Central memory CD8-positive, alpha-beta T cell (primary cell): ENCODE data around the gene SMAP1.

ENCODE experiments used
- ATAC-seq: fragments of 150-1000 bp; cut with Tn5 transposase; replicated peaks from 2 replicates; pipeline ENCODE4 v1.10.0; 2022; ENCODE audit warnings: mild to moderate bottlenecking, moderate FRiP score, moderate number of reproducible peaks; ENCODE audit not compliant: poor library complexity, severe bottlenecking; ENCODE audit errors: extremely low read depth
- DNase-seq, 2 donors: peaks; one replicate each; pipeline ENCODE4 v3.0.0; 2021; ENCODE audit warnings: low spot score in 2 of 2
- H3K27ac Mint-ChIP-seq: one replicate; pipeline ENCODE4 v1.8.0; 2022; ENCODE audit warnings: low read depth, mild to moderate bottlenecking, moderate library complexity, mixed read lengths
- H3K27me3 Mint-ChIP-seq: one replicate; pipeline ENCODE4 v1.8.0; 2022; ENCODE audit warnings: mixed read lengths
- H3K36me3 Mint-ChIP-seq: one replicate; pipeline ENCODE4 v1.8.0; 2022; ENCODE audit warnings: mild to moderate bottlenecking, moderate library complexity, mixed read lengths; ENCODE audit not compliant: insufficient read depth
- H3K4me1 Mint-ChIP-seq: one replicate; pipeline ENCODE4 v1.8.0; 2022; ENCODE audit warnings: mixed read lengths
- H3K4me3 Mint-ChIP-seq: one replicate; pipeline ENCODE4 v1.8.0; 2022; ENCODE audit warnings: mild to moderate bottlenecking, moderate library complexity, mixed read lengths
- H3K9me3 Mint-ChIP-seq: one replicate; pipeline ENCODE4 v1.8.0; 2022; ENCODE audit warnings: mixed read lengths

Gene SMAP1

GRCh38 chr6:70839286-70840266 lies 171.9 kb downstream of the SMAP1 start:
- no peak overlapping the region for H3K27ac Mint-ChIP-seq
- peaks cover 4% of the 10 kb centered on the region for H3K36me3 Mint-ChIP-seq
- ATAC-seq (no peak), DNase-seq (no peak)
- no peak overlapping the region for H3K4me3 Mint-ChIP-seq
- no peaks in the 10 kb centered on the region for H3K27me3 Mint-ChIP-seq
- no peaks in the 10 kb centered on the region for H3K9me3 Mint-ChIP-seq
- peaks cover 14% of the 10 kb centered on the region for H3K4me1 Mint-ChIP-seq

- DNase-seq (no peak), ATAC-seq (no peak)
- Mint-ChIP-seq H3K27ac (no peak overlapping the region), H3K4me3 (no peak overlapping the region), H3K27me3 (no peaks in the 10 kb centered on the region), H3K36me3 (peaks cover 7% of the 10 kb centered on the region), H3K4me1 (peaks cover 25% of the 10 kb centered on the region), H3K9me3 (no peaks in the 10 kb centered on the region)
Observed at GRCh38 chr6:70841112-70841511, 173.4 kb downstream of the SMAP1 start.

- Mint-ChIP-seq H3K4me1 (peaks cover 29% of the 10 kb centered on the region), H3K4me3 (no peak overlapping the region), H3K27ac (no peak overlapping the region), H3K36me3 (peaks cover 4% of the 10 kb centered on the region), H3K27me3 (no peaks in the 10 kb centered on the region), H3K9me3 (no peaks in the 10 kb centered on the region)
- ATAC-seq, result no peak
- DNase-seq, result no peak
Observed at GRCh38 chr6:70842541-70842940, 174.9 kb downstream of the SMAP1 start.

GRCh38 chr6:70843328-70843918 lies 175.7 kb downstream of the SMAP1 start:
- Mint-ChIP-seq H3K4me1 (peaks cover 30% of the 10 kb centered on the region), H3K4me3 (no peak overlapping the region), H3K9me3 (no peaks in the 10 kb centered on the region), H3K27me3 (no peaks in the 10 kb centered on the region), H3K36me3 (peaks cover 4% of the 10 kb centered on the region), H3K27ac (no peak overlapping the region)
- ATAC-seq (no peak), DNase-seq (no peak)

GRCh38 chr6:70844301-70844700 lies 176.6 kb downstream of the SMAP1 start:
- Mint-ChIP-seq H3K27me3 (no peaks in the 10 kb centered on the region), H3K9me3 (no peaks in the 10 kb centered on the region), H3K36me3 (peaks cover 4% of the 10 kb centered on the region), H3K27ac (no peak overlapping the region), H3K4me3 (no peak overlapping the region), H3K4me1 (peaks cover 24% of the 10 kb centered on the region)
- DNase-seq, result no peak
- no peak for ATAC-seq

GRCh38 chr6:70846207-70846835 lies 178.6 kb downstream of the SMAP1 start:
- H3K27ac Mint-ChIP-seq, result no peak overlapping the region
- no peaks in the 10 kb centered on the region for H3K9me3 Mint-ChIP-seq

GRCh38 chr6:70847106-70848084 lies 179.7 kb downstream of the SMAP1 start:
- Mint-ChIP-seq H3K36me3 (peaks cover 7% of the 10 kb centered on the region), H3K27me3 (no peaks in the 10 kb centered on the region), H3K9me3 (no peaks in the 10 kb centered on the region), H3K27ac (no peak overlapping the region), H3K4me1 (peaks cover 21% of the 10 kb centered on the region), H3K4me3 (no peak overlapping the region)
- ATAC-seq, result no peak
- no peak for DNase-seq

More at GRCh38 chr6:70846207-70846835, 178.6 kb downstream of the SMAP1 start:
- Mint-ChIP-seq H3K4me1 (peaks cover 21% of the 10 kb centered on the region), H3K4me3 (no peak overlapping the region), H3K27me3 (no peaks in the 10 kb centered on the region), H3K36me3 (peaks cover 3% of the 10 kb centered on the region)
- ATAC-seq, result no peak
- no peak for DNase-seq

GRCh38 chr6:70849348-70850069 lies 181.8 kb downstream of the SMAP1 start:
- Mint-ChIP-seq H3K36me3 (peaks cover 12% of the 10 kb centered on the region), H3K27me3 (no peaks in the 10 kb centered on the region), H3K27ac (no peak overlapping the region), H3K9me3 (no peaks in the 10 kb centered on the region), H3K4me3 (no peak overlapping the region), H3K4me1 (peaks cover 17% of the 10 kb centered on the region)
- no peak for ATAC-seq
- DNase-seq, result no peak

- no peak for ATAC-seq
- Mint-ChIP-seq H3K4me1 (peaks cover under 1% of the 10 kb centered on the region), H3K36me3 (peaks cover 11% of the 10 kb centered on the region), H3K27ac (no peak overlapping the region), H3K4me3 (no peak overlapping the region), H3K9me3 (no peaks in the 10 kb centered on the region), H3K27me3 (no peaks in the 10 kb centered on the region)
- no peak for DNase-seq
Observed at GRCh38 chr6:70852667-70853246, 185.1 kb downstream of the SMAP1 start.

- no peak for DNase-seq
- ATAC-seq, result no peak
- Mint-ChIP-seq H3K4me1 (no peaks in the 10 kb centered on the region), H3K9me3 (no peaks in the 10 kb centered on the region), H3K36me3 (peaks cover 14% of the 10 kb centered on the region), H3K27me3 (no peaks in the 10 kb centered on the region), H3K4me3 (no peak overlapping the region), H3K27ac (no peak overlapping the region)
Observed at GRCh38 chr6:70857387-70858077, 189.8 kb downstream of the SMAP1 start.

- Mint-ChIP-seq H3K36me3 (peaks cover 9% of the 10 kb centered on the region), H3K4me1 (no peaks in the 10 kb centered on the region), H3K9me3 (no peaks in the 10 kb centered on the region), H3K27me3 (no peaks in the 10 kb centered on the region), H3K4me3 (no peak overlapping the region), H3K27ac (no peak overlapping the region)
- DNase-seq, result no peak
- ATAC-seq, result no peak
Observed at GRCh38 chr6:70860045-70860444, 192.4 kb downstream of the SMAP1 start.
